HepG2 (cell line): ENCODE results near the gene TTLL4. TPM values are rescaled to one million over a fixed set of nuclear protein-coding genes. Genes with fewer than 3 reads are reported as not detected.

Source experiments
- CEBPB ChIP-seq: IDR thresholded peaks from 2 replicates; pipeline ENCODE4 v1.6.1; 2011; ENCODE audit warnings: low read depth, low read length, improper control_type of control experiment, borderline replicate concordance
- CENPT ChIP-seq: sonication (generic); formaldehyde crosslinking; IDR thresholded peaks from 2 replicates; pipeline ENCODE4 v1.8.0; 2022; ENCODE audit warnings: low read depth, mild to moderate bottlenecking, moderate library complexity, missing genetic modification reagents
- DMAP1 ChIP-seq: IDR thresholded peaks from 2 replicates; pipeline ENCODE4 v1.6.1; 2016
- FOXP1 ChIP-seq, 2 experiments: fragments of 450-650 bp in 1 of 2; IDR thresholded peaks; 2 replicates each; pipeline ENCODE4 v1.6.1; 2017 to 2018; ENCODE audit warnings: antibody characterized with exemption in 1 of 2
- GLI4 ChIP-seq: sonication (generic); formaldehyde crosslinking; IDR thresholded peaks from 2 replicates; pipeline ENCODE4 v1.5.1; 2020; ENCODE audit warnings: missing genetic modification reagents, mild to moderate bottlenecking, moderate library complexity, borderline replicate concordance
- HDAC1 ChIP-seq: sonication (generic); formaldehyde crosslinking; IDR thresholded peaks from 2 replicates; pipeline ENCODE4 v1.5.1; 2020; ENCODE audit warnings: mild to moderate bottlenecking, missing genetic modification reagents
- IRF1 ChIP-seq: sonication (generic); formaldehyde crosslinking; IDR thresholded peaks from 2 replicates; pipeline ENCODE4 v1.4.0; 2020; ENCODE audit warnings: low read depth, mild to moderate bottlenecking, missing genetic modification reagents
- LCORL ChIP-seq, 2 experiments: fragments of 450-650 bp in 1 of 2; sonication (generic) in 1 of 2; formaldehyde crosslinking in 1 of 2; IDR thresholded peaks; 2 replicates each; pipeline versions ENCODE4 v1.5.0 to v1.6.1; 2017 to 2020; ENCODE audit warnings: antibody characterized with exemption in 1 of 2, missing genetic modification reagents in 1 of 2
- MAX ChIP-seq: IDR thresholded peaks from 2 replicates; pipeline ENCODE4 v1.6.1; 2012; ENCODE audit warnings: inconsistent platforms
- MED13 ChIP-seq: sonication (generic); formaldehyde crosslinking; IDR thresholded peaks from 2 replicates; pipeline ENCODE4 v1.5.0; 2020; ENCODE audit warnings: missing genetic modification reagents
- NAIF1 ChIP-seq: sonication (generic); formaldehyde crosslinking; IDR thresholded peaks from 2 replicates; pipeline ENCODE4 v1.5.0; 2020; ENCODE audit warnings: mild to moderate bottlenecking, missing genetic modification reagents, borderline replicate concordance
- NCOA2 ChIP-seq: sonication (generic); formaldehyde crosslinking; IDR thresholded peaks from 2 replicates; pipeline ENCODE4 v1.8.0; 2022; ENCODE audit warnings: inconsistent platforms
- RFX5 ChIP-seq: IDR thresholded peaks from 2 replicates; pipeline ENCODE4 v1.6.1; 2011; ENCODE audit warnings: low read depth, low read length, improper control_type of control experiment
- RXRB ChIP-seq: IDR thresholded peaks from 2 replicates; pipeline ENCODE4 v1.6.1; 2016; ENCODE audit warnings: borderline replicate concordance, missing genetic modification reagents, missing compliant biosample characterization
- SP4 ChIP-seq: sonication (generic); formaldehyde crosslinking; IDR thresholded peaks from 2 replicates; pipeline ENCODE4 v1.8.1; 2023; ENCODE audit warnings: mild to moderate bottlenecking, missing genetic modification reagents
- TBX2 ChIP-seq: sonication (generic); formaldehyde crosslinking; IDR thresholded peaks from 2 replicates; pipeline ENCODE4 v1.5.0; 2020; ENCODE audit warnings: missing genetic modification reagents, mild to moderate bottlenecking, borderline replicate concordance
- TSC22D2 ChIP-seq: sonication (generic); formaldehyde crosslinking; IDR thresholded peaks from 2 replicates; pipeline ENCODE4 v1.5.1; 2020; ENCODE audit warnings: missing genetic modification reagents, mild to moderate bottlenecking, borderline replicate concordance
- ZFP36L1 ChIP-seq: sonication (generic); formaldehyde crosslinking; IDR thresholded peaks from 2 replicates; pipeline ENCODE4 v1.8.0; 2022; ENCODE audit warnings: mild to moderate bottlenecking, missing genetic modification reagents, moderate library complexity
- ZNF264 ChIP-seq: sonication (generic); formaldehyde crosslinking; IDR thresholded peaks from 2 replicates; pipeline ENCODE4 v1.4.0; 2020; ENCODE audit warnings: missing genetic modification reagents
- ZNF512 ChIP-seq: sonication (generic); formaldehyde crosslinking; IDR thresholded peaks from 2 replicates; pipeline ENCODE4 v1.4.0; 2020; ENCODE audit warnings: mild to moderate bottlenecking, missing genetic modification reagents
- ZNF552 ChIP-seq: sonication (generic); formaldehyde crosslinking; IDR thresholded peaks from 2 replicates; pipeline ENCODE4 v1.9.0; 2022; ENCODE audit warnings: missing genetic modification reagents, mild to moderate bottlenecking, borderline replicate concordance
- ZNF644 ChIP-seq: IDR thresholded peaks from 2 replicates; pipeline ENCODE4 v1.6.1; 2016; ENCODE audit warnings: low read depth
- polyA plus RNA-seq, 8 experiments: library from polyadenylated mRNA; depleted of rRNA in 3 of 8; stranded (reverse) in 7 of 8; unstranded in 1 of 8; fragments of >200 nt; fragmentation: Illumina TruSeq in 4 of 8; extraction: Trizol in 4 of 8; gene quantifications; 2 replicates each; pipeline versions ENCODE4 v1.2.1 to v1.2.3, GENCODE V29; 2011 to 2016; ENCODE audit warnings: low read depth in 4 of 8, missing spikeins in 1 of 8, mixed read lengths in 1 of 8; ENCODE audit not compliant: insufficient read depth in 1 of 8
- total RNA-seq, 5 experiments: library from RNA; depleted of rRNA; stranded (reverse); fragments of >200 nt; fragmentation: Illumina TruSeq; extraction: Trizol; gene quantifications; 2 replicates each; pipeline ENCODE4 v1.2.3, GENCODE V29; 2016; ENCODE audit warnings: low read depth in 1 of 5
- TF ChIP-seq, protein P1 (sequence below): sonication (generic); formaldehyde crosslinking; IDR thresholded peaks from 2 replicates; pipeline ENCODE4 v1.4.0; 2020; ENCODE audit warnings: missing genetic modification reagents, borderline replicate concordance

The TTLL4 gene
- total and polyA plus RNA-seq, 2 of the 13 experiments (the other 11 are each of a cell fraction or from before 2014, with no cell fraction given) = 77.5 to 84.6 TPM

- peak; percentile 99 for TF ChIP-seq ZNF644 (CRISPR knock-in tag)
- TF ChIP-seq TSC22D2 (CRISPR knock-in tag) = peak; percentile 90; the same call in 1 of the 2 replicates
- TF ChIP-seq GLI4 (CRISPR knock-in tag) = peak; percentile 46; the same call in 1 of the 2 replicates
- peak; percentile 90 for TF ChIP-seq NCOA2 (CRISPR knock-in tag)
- no peak for TF ChIP-seq LCORL (IDR thresholded peaks at IDR 0.05)
- peak; percentile 79 for TF ChIP-seq LCORL (CRISPR knock-in tag; IDR thresholded peaks at IDR 0.05)
- TF ChIP-seq ZFP36L1 = peak; percentile 74
- TF ChIP-seq DMAP1 = no peak
- TF ChIP-seq HDAC1 (CRISPR knock-in tag) = peak; percentile 79; the same call in 1 of the 2 replicates
- TF ChIP-seq ZNF264 (CRISPR knock-in tag) = peak; percentile 71; the same call in 1 of the 2 replicates
- no peak for TF ChIP-seq ZNF552 (CRISPR knock-in tag)
- peak; percentile 99 for TF ChIP-seq CEBPB
- TF ChIP-seq RFX5 = no peak
- peak; percentile 82; the same call in 1 of the 2 replicates for TF ChIP-seq TBX2 (CRISPR knock-in tag)
- TF ChIP-seq ZNF512 (CRISPR knock-in tag) = peak; percentile 72; the same call in 1 of the 2 replicates
- TF ChIP-seq MAX = peak; percentile 94
- peak; percentile 93 for TF ChIP-seq RXRB (CRISPR knock-in tag)
- no peak for TF ChIP-seq MED13 (CRISPR knock-in tag)
- TF ChIP-seq, protein P1, sequence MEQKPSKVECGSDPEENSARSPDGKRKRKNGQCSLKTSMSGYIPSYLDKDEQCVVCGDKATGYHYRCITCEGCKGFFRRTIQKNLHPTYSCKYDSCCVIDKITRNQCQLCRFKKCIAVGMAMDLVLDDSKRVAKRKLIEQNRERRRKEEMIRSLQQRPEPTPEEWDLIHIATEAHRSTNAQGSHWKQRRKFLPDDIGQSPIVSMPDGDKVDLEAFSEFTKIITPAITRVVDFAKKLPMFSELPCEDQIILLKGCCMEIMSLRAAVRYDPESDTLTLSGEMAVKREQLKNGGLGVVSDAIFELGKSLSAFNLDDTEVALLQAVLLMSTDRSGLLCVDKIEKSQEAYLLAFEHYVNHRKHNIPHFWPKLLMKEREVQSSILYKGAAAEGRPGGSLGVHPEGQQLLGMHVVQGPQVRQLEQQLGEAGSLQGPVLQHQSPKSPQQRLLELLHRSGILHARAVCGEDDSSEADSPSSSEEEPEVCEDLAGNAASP (CRISPR knock-in tag) = peak; percentile 85
- no peak for TF ChIP-seq SP4 (CRISPR knock-in tag)
- TF ChIP-seq NAIF1 (CRISPR knock-in tag) = 0 out of 2 replicates have a peak, but pooled peaks have one; percentile 43
- TF ChIP-seq FOXP1 (IDR thresholded peaks at IDR 0.05) = no peak
- peak; percentile 93 for TF ChIP-seq FOXP1 (CRISPR knock-in tag; IDR thresholded peaks at IDR 0.05)
- TF ChIP-seq CENPT (CRISPR knock-in tag) = no peak
- 0 out of 2 replicates have a peak, but pooled peaks have one; percentile 47 for TF ChIP-seq IRF1 (CRISPR knock-in tag)
Measured at GRCh38 chr2:218733171-218734021, 22.8 kb downstream of the TTLL4 start (continued).
